ENCODE results near the gene ZNF580. TPM values are rescaled to one million over a fixed set of nuclear protein-coding genes. Genes with fewer than 3 reads are reported as not detected.

The ZNF580 gene
- polyA plus RNA-seq, 3 donors: 9.7 to 46.5 (median 10.7) TPM

DNA sequence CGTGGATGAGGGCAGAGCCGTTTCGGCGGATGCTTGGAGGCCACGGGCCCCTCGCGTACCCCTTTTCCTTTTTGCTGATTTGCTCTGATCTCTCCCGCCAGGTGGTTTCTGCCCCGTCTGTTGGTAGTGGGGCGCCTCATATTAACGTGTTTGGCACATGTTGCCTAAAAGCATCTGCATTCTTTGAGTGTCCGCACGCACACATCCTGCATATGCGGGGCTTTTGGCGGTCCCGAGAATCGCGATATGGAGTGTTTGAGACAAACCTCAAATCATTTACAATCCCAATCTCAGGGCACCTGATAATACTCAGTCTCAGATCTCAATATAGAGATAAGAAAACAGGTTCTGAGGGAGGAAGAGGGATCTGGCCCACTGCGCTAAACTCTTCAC is 14.8 kb downstream of the ZNF580 start:
- intact Hi-C loops (cut with micrococcal nuclease): loop anchor here (2.0 to 10.0 kb wide), 3 partner anchors 15 to 1461 kb away; partner anchors contain the start of gene TSEN34 (in 1 of the 2)
- peaks cover 32% of the 10 kb centered on the region for H3K4me1 Mint-ChIP-seq
- H3K27me3 ChIP-seq (ENCODE audit: control insufficient read depth in 2 of 2, insufficient read depth in 2 of 2, low read length in 2 of 2): no peaks in the 10 kb centered on the region
- peak overlapping the region; percentile 86 to 91 (median 89) for H3K4me3 ChIP-seq (replicated peaks in 1 of 3; ENCODE audit: low read depth in 2 of 3, low read length in 3 of 3)
- H3K4me3 Mint-ChIP-seq: peak overlapping the region; percentile 95 to 98
- peaks cover 57% of the 10 kb centered on the region for H3K79me2 ChIP-seq (ENCODE audit: insufficient read depth, low read length)
- WGBS (ENCODE audit: insufficient coverage): no CpG with 5 or more reads among the region's 19 CpGs
- H2AFZ ChIP-seq (ENCODE audit: insufficient read depth, low read depth, low read length, poor library complexity, severe bottlenecking): peak overlapping the region; percentile 61
- DNase-seq: no peak
- TF ChIP-seq, protein P1, sequence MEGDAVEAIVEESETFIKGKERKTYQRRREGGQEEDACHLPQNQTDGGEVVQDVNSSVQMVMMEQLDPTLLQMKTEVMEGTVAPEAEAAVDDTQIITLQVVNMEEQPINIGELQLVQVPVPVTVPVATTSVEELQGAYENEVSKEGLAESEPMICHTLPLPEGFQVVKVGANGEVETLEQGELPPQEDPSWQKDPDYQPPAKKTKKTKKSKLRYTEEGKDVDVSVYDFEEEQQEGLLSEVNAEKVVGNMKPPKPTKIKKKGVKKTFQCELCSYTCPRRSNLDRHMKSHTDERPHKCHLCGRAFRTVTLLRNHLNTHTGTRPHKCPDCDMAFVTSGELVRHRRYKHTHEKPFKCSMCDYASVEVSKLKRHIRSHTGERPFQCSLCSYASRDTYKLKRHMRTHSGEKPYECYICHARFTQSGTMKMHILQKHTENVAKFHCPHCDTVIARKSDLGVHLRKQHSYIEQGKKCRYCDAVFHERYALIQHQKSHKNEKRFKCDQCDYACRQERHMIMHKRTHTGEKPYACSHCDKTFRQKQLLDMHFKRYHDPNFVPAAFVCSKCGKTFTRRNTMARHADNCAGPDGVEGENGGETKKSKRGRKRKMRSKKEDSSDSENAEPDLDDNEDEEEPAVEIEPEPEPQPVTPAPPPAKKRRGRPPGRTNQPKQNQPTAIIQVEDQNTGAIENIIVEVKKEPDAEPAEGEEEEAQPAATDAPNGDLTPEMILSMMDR (IDR thresholded peaks at IDR 0.05): no peak
- H3K36me3 Mint-ChIP-seq: peaks cover 15 to 24% of the 10 kb centered on the region in 2 donors
- no peaks in the 10 kb centered on the region for H3K9me3 ChIP-seq (replicated peaks in 1 of 2; ENCODE audit: control insufficient read depth in 1 of 2, insufficient read depth in 1 of 2, low read length in 2 of 2)
- H3K4me2 ChIP-seq (replicated peaks; ENCODE audit: extremely low read depth, low read length, poor library complexity, severe bottlenecking): peak overlapping the region; percentile 84
- H3K9me3 Mint-ChIP-seq: no peaks in the 10 kb centered on the region
- peak overlapping the region; percentile 94 to 100 (median 97) for H3K27ac Mint-ChIP-seq
- peaks cover 0 to 4% (median 3%) of the 10 kb centered on the region in 3 donors for H3K27me3 Mint-ChIP-seq (ENCODE audit: low read depth in 3 of 3)
- H3K9ac ChIP-seq (ENCODE audit: insufficient read depth, low read length, poor library complexity, severe bottlenecking): peak overlapping the region; percentile 97
- H4K20me1 ChIP-seq (ENCODE audit: insufficient read depth, low read length): peaks cover 55% of the 10 kb centered on the region
- peak overlapping the region; percentile 94 to 98 for H3K27ac ChIP-seq (ENCODE audit: low read depth in 1 of 2, low read length in 2 of 2)
- peaks cover 10 to 32% of the 10 kb centered on the region in 2 donors for H3K36me3 ChIP-seq (replicated peaks in 1 of 2; ENCODE audit: control insufficient read depth in 1 of 2, insufficient read depth in 2 of 2, low read length in 2 of 2)
- peaks cover 33 to 49% of the 10 kb centered on the region in 2 donors for H3K4me1 ChIP-seq (ENCODE audit: control insufficient read depth in 1 of 2, insufficient read depth in 2 of 2, low read length in 2 of 2)

DNA sequence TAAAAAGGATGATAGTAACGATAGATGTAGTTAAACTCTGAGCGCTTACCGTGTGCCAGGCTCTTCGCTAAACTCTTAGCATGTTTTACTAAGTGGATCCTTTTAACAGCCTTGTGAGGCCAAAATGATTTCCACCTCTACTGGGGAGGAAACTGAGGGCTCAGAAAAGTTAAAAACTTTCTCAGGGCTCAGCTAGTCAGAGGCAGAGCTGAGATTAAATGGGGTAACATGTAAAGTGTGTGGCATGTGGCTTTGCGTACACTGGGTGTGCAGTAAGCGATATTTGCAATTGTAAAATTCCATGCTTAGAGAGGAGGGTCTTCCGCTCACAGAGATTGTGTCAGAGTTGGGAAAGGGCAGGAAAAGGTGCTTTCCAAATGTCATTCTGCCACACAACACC is 15.8 kb downstream of the ZNF580 start:
- Mint-ChIP-seq H3K27me3 (ENCODE audit: low read depth in 3 of 3) (peaks cover 0 to 3% (median 1%) of the 10 kb centered on the region in 3 donors), H3K4me1 (peaks cover 32% of the 10 kb centered on the region), H3K9me3 (no peaks in the 10 kb centered on the region), H3K4me3 (peak overlapping the region; percentile 95 to 98), H3K36me3 (peaks cover 22 to 33% of the 10 kb centered on the region in 2 donors), H3K27ac (peak overlapping the region in 6 of 7 donors; percentile 13 to 98 (median 94))
- 82% methylated on average over 3 of the region's 7 CpGs for WGBS (ENCODE audit: insufficient coverage)
- Histone ChIP-seq H3K36me3 (replicated peaks in 1 of 2; ENCODE audit: control insufficient read depth in 1 of 2, insufficient read depth in 2 of 2, low read length in 2 of 2) (peaks cover 19 to 41% of the 10 kb centered on the region in 2 donors), H4K20me1 (ENCODE audit: insufficient read depth, low read length) (peaks cover 64% of the 10 kb centered on the region), H3K9me3 (replicated peaks in 1 of 2; ENCODE audit: control insufficient read depth in 1 of 2, insufficient read depth in 1 of 2, low read length in 2 of 2) (no peaks in the 10 kb centered on the region), H3K79me2 (ENCODE audit: insufficient read depth, low read length) (peaks cover 66% of the 10 kb centered on the region), H3K27ac (ENCODE audit: low read depth in 1 of 2, low read length in 2 of 2) (peak overlapping the region in 1 of 2 donors; percentile 94), H3K4me1 (ENCODE audit: control insufficient read depth in 1 of 2, insufficient read depth in 2 of 2, low read length in 2 of 2) (peaks cover 33 to 49% of the 10 kb centered on the region in 2 donors), H3K9ac (ENCODE audit: insufficient read depth, low read length, poor library complexity, severe bottlenecking) (no peak overlapping the region), H3K4me3 (replicated peaks in 1 of 3; ENCODE audit: low read depth in 2 of 3, low read length in 3 of 3) (peak overlapping the region in 1 of 3 experiments; percentile 86), H3K27me3 (ENCODE audit: control insufficient read depth in 2 of 2, insufficient read depth in 2 of 2, low read length in 2 of 2) (no peaks in the 10 kb centered on the region), H2AFZ (ENCODE audit: insufficient read depth, low read depth, low read length, poor library complexity, severe bottlenecking) (no peak overlapping the region), H3K4me2 (replicated peaks; ENCODE audit: extremely low read depth, low read length, poor library complexity, severe bottlenecking) (peak overlapping the region; percentile 84)
- TF ChIP-seq, protein P1 (IDR thresholded peaks at IDR 0.05): no peak
- intact Hi-C loops (cut with micrococcal nuclease): loop anchor here (2.0 to 10.0 kb wide), 2 partner anchors 14 to 1462 kb away; partner anchors contain the start of gene TSEN34 (in 1 of the 2)
- no peak for DNase-seq

All from CD14-positive monocyte (primary cell).